Skeletal muscle satellite cell (primary cell): Measurements from ENCODE around the gene ZNF428. TPM values are rescaled to one million over a fixed set of nuclear protein-coding genes. Genes with fewer than 3 reads are reported as not detected.
A peak's percentile ranks its signal among the peaks of the same experiment; 100 is the strongest.

ENCODE experiments used
- H3K27me3 ChIP-seq: 2 replicates; pipeline ENCODE4 v1.7.0; 2013; ENCODE audit warnings: low read length; ENCODE audit not compliant: control insufficient read depth, insufficient read depth
- H3K36me3 ChIP-seq: 2 replicates; pipeline ENCODE4 v1.7.0; 2013; ENCODE audit warnings: mild to moderate bottlenecking, control low read depth, low read length; ENCODE audit not compliant: insufficient read depth
- H3K4me1 ChIP-seq: 2 replicates; pipeline ENCODE4 v1.7.0; 2013; ENCODE audit warnings: low read length; ENCODE audit not compliant: control insufficient read depth, insufficient read depth
- H3K4me2 ChIP-seq: 2 replicates; pipeline ENCODE4 v1.7.0; 2013; ENCODE audit warnings: mild to moderate bottlenecking, low read length
- H3K4me3 ChIP-seq: 2 replicates; pipeline ENCODE4 v1.7.0; 2013; ENCODE audit warnings: low read length
- H3K9ac ChIP-seq: 2 replicates; pipeline ENCODE4 v1.7.0; 2013; ENCODE audit warnings: mild to moderate bottlenecking, low read depth, low read length, moderate library complexity
- H3K9me3 ChIP-seq: replicated peaks from 2 replicates; pipeline ENCODE4 v1.7.0; 2013; ENCODE audit warnings: mild to moderate bottlenecking, control low read depth, low read length
- total RNA-seq: library from RNA; depleted of rRNA; stranded (reverse); fragments of >200 nt; gene quantifications from 2 replicates; pipeline ENCODE4 v1.2.3, GENCODE V29; 2012; rRNA removed

The ZNF428 gene, protein sequence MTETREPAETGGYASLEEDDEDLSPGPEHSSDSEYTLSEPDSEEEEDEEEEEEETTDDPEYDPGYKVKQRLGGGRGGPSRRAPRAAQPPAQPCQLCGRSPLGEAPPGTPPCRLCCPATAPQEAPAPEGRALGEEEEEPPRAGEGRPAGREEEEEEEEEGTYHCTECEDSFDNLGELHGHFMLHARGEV
- 16.7 and 22.1 TPM in 2 replicates for total RNA-seq

DNA sequence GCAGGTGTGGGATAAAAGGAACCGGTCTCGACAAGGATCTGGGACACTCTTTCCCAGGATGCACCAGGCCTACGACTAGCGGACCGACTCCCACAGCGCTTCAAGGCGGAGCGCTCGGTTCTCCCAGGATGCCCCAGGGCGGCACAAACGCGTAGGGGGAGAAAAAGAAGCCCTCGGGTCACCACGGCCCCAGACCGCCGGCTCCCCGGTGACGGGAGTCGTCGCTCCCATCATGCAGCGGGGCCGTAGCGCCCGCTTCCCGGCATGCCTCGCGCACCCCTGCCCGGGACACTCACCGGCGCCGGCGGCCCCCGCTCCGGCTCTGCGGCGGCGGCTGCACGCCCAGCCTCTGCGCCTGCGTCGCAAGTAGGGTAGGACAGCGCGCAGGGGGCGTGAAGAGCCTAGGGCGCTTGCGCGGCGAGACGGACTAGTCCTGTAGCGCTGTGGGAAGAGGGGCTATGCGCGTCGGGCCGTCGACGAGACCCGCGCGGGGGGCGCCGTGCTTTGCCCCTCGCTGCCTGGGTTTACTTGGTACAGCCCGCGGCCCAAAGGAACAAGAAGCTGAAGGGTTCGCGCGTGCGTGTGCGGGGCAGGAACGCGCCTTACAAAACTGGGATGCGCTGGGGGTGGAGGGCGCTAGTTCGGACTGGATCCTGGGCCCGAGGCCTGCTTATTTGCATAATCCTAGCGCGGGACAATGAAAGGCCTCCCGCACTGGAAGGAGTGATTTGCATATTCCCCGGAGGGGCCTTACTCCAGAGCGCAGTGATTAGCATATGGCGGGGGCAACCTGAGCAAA, at the start of gene ZNF428:
ZNF428 (minus strand) TSS at position 368 of the 799 bp plus-strand sequence. CDS start 5,325 bp downstream, outside the sequence.
- peak within 1 kb of the TSS; percentile 91 for H3K9ac ChIP-seq

DNA sequence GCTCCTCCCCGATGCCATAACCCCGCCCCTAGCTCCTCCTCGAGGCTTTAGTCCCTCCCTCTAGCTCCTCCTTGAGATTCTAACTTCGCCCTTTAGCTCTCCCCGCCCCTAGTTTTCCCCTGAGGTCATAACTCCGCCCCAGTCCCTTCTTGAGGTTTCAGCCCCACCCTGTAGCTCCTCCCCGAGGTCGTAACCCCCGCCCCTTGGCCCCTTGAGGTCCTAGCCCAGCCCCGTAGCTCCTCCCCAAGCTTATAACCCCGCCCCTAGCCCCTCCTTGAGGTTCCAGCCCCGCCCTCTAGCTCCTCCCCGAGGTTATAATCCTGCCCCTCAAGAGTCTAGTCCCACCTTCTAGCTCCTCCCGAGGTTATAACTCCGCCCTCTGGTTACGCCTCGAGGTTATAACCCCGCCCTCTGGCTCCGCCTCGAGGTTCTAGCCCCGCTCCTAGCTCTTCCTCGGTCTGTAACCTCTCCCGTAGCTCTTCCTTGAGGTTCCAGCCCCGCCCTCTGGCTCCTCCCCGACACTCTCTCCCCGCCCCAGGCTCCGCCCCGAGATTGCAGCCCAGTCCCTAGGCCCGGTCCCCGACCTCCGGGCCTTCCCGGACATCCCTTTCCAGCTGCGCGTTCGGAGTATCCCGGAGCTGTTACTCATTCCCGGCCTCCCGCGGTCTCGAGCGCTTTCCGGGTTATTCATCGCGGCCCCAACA, 49.1 kb upstream of the ZNF428 start:
- H3K9ac ChIP-seq, result peak overlapping the region; percentile 97

More for the DNA sequence above, at the start of gene ZNF428:
- Histone ChIP-seq H3K4me3 (peak within 1 kb of the TSS; percentile 83), H3K36me3 (no peaks in the 10 kb centered on the region), H3K4me2 (peak within 1 kb of the TSS; percentile 87), H3K27me3 (no peaks in the 10 kb centered on the region), H3K9me3 (no peaks in the 10 kb centered on the region), H3K4me1 (peaks cover 12% of the 10 kb centered on the region)

GRCh38 chr19:43667876-43668405, 48.5 kb upstream of the ZNF428 start:
- Histone ChIP-seq H3K27me3 (no peaks in the 10 kb centered on the region), H3K4me3 (peak overlapping the region; percentile 72), H3K9ac (peak overlapping the region; percentile 71), H3K9me3 (no peaks in the 10 kb centered on the region), H3K4me2 (peak overlapping the region; percentile 83), H3K36me3 (peaks cover 38% of the 10 kb centered on the region), H3K4me1 (peaks cover 16% of the 10 kb centered on the region)

More for the DNA sequence above, 49.1 kb upstream of the ZNF428 start:
- Histone ChIP-seq H3K27me3 (no peaks in the 10 kb centered on the region), H3K36me3 (peaks cover 33% of the 10 kb centered on the region), H3K4me2 (peak overlapping the region; percentile 98), H3K4me3 (peak overlapping the region; percentile 98), H3K4me1 (peaks cover 16% of the 10 kb centered on the region), H3K9me3 (no peaks in the 10 kb centered on the region)

DNA sequence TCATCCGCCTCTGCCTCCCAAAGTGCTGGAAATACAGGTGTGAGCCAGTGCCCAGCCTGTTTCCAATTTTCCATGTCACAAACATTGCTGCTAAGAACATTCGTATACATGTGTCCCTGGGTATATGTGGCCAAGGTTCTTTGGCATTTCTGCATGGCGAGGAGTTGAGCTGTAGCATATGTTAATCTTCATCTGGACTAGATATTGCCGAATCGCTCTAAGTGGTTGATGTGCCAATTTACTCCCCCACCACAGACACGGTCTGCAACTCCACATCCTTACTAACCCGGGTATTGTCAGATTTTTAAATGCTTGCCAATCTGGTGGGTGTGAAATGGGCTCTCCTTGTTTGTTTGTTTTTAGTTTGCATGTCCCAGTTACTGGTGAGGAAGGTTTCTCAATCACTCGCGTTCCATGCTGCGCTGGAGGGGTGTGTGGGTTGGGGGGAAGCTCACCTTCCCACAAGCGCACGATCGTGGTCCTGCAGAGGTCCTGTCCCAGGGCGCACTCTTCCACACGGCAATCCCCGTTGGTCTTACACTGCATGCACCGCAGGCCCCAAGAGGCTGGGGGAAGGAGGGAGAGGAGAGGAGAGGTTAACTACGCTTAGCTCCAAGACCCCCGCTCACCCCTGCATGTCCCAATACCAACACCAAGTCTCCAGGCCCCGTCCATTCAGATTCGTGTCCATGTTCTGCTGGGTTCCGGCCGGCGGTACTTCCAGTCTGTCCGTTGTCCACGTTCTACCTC, 47.9 kb upstream of the ZNF428 start:
- Histone ChIP-seq H3K36me3 (peaks cover 44% of the 10 kb centered on the region), H3K4me2 (peak overlapping the region; percentile 83), H3K9ac (peak overlapping the region; percentile 71), H3K27me3 (no peaks in the 10 kb centered on the region), H3K4me1 (peaks cover 16% of the 10 kb centered on the region), H3K4me3 (peak overlapping the region; percentile 72), H3K9me3 (no peaks in the 10 kb centered on the region)

DNA sequence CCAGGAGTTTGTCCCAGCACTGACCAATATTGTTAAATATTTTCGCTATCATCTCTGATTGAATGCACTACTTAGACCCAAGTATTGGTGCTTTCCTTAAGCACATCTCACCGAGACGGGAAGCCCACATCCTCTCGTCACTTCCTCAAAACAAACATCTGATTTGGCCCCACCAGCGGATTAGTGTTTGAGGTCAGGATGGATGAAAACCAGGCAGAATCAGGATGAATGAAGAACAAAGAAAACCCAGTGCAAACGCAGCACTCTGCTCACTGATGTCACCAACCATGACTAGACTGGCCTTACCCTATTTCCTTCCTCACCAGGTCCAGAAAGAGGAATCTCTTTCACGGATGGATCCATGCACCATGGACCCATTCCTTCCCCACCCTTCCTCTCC, 44.6 kb upstream of the ZNF428 start:
- Histone ChIP-seq H3K4me1 (peaks cover 6% of the 10 kb centered on the region), H3K9ac (no peak overlapping the region), H3K9me3 (no peaks in the 10 kb centered on the region), H3K4me3 (no peak overlapping the region), H3K27me3 (no peaks in the 10 kb centered on the region), H3K4me2 (no peak overlapping the region), H3K36me3 (peaks cover 70% of the 10 kb centered on the region)

- H3K27me3 ChIP-seq, result no peaks in the 10 kb centered on the region
- peaks cover 78% of the 10 kb centered on the region for H3K36me3 ChIP-seq
- H3K4me1 ChIP-seq, result peaks cover 2% of the 10 kb centered on the region
- H3K9me3 ChIP-seq, result no peaks in the 10 kb centered on the region
- no peak overlapping the region for H3K4me3 ChIP-seq
- H3K9ac ChIP-seq, result no peak overlapping the region
- H3K4me2 ChIP-seq, result no peak overlapping the region
These were observed 43.1 kb upstream of the ZNF428 start for GRCh38 chr19:43662487-43662886.

- no peak overlapping the region for H3K9ac ChIP-seq
- no peak overlapping the region for H3K4me3 ChIP-seq
- H3K4me2 ChIP-seq, result no peak overlapping the region
- H3K4me1 ChIP-seq, result no peaks in the 10 kb centered on the region
- H3K27me3 ChIP-seq, result no peaks in the 10 kb centered on the region
- peaks cover 77% of the 10 kb centered on the region for H3K36me3 ChIP-seq
- no peaks in the 10 kb centered on the region for H3K9me3 ChIP-seq
These were observed 41.5 kb upstream of the ZNF428 start for GRCh38 chr19:43660971-43661360.

DNA sequence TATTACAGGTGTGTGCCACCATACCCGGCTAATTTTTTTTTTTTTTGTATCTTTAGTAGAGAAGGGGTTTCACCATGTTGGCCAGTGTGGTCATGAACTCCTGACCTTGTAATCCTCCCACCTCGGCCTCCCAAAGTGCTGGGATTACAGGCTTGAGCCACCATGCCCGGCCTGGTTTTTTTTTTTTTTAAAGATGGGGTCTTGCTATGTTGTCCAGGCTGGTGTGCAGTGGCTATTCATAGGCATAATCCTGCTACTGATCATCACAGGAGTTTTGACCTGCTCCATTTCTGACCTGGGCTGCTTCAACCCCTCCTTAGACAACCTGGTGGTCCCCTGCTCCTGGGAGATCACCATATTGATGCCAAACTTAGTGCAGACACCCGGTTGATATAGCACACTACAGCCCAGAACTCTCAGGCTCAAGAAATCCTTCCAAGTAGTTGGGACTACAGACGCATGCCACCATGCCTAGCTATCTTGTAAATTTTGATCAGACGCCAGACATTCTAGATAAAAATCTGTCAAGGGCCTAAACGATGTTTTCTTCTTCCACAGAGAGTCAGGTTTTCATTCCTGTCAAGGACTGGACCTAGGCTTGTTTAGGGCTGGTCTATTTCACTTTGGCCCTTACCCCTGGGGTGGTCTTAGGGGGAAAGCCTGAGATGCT, 41.0 kb upstream of the ZNF428 start:
- no peak overlapping the region for H3K4me3 ChIP-seq
- no peaks in the 10 kb centered on the region for H3K4me1 ChIP-seq
- no peak overlapping the region for H3K4me2 ChIP-seq
- H3K9ac ChIP-seq, result no peak overlapping the region
- no peaks in the 10 kb centered on the region for H3K27me3 ChIP-seq
- no peaks in the 10 kb centered on the region for H3K9me3 ChIP-seq
- peaks cover 77% of the 10 kb centered on the region for H3K36me3 ChIP-seq

DNA sequence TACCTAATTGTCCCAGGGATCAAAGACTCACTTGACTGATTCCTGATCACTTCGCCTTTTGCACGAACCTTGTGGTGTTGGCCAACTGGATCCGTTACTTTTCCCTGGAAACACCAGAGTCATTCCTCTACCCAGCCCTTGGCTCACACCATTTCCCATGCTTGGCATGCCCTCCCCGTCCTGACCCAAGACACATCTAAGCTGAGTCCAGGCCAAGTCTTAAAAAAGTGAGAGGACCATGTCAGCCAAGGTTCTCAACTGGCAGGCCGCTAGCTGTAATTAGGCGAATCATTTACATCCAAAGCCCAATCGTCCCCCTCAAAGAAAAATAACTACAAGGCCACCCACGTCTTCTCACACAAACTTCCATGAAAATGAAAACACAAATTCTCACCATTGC, 39.1 kb upstream of the ZNF428 start:
- no peak overlapping the region for H3K9ac ChIP-seq
- no peaks in the 10 kb centered on the region for H3K9me3 ChIP-seq
- H3K4me1 ChIP-seq, result no peaks in the 10 kb centered on the region
- H3K4me3 ChIP-seq, result no peak overlapping the region
- H3K27me3 ChIP-seq, result no peaks in the 10 kb centered on the region
- H3K4me2 ChIP-seq, result no peak overlapping the region
- peaks cover 73% of the 10 kb centered on the region for H3K36me3 ChIP-seq

- Histone ChIP-seq H3K9me3 (no peaks in the 10 kb centered on the region), H3K4me1 (no peaks in the 10 kb centered on the region), H3K4me2 (no peak overlapping the region), H3K4me3 (no peak overlapping the region), H3K27me3 (no peaks in the 10 kb centered on the region), H3K36me3 (peaks cover 73% of the 10 kb centered on the region), H3K9ac (no peak overlapping the region)
These were observed 38.6 kb upstream of the ZNF428 start for GRCh38 chr19:43658001-43658400.
